ENCODE data around the gene FOXP1. TPM values are rescaled to one million over a fixed set of nuclear protein-coding genes. Genes with fewer than 3 reads are reported as not detected.

The FOXP1 gene
- total and polyA plus RNA-seq, 2 experiments from 2014 or later, result 121 to 132 TPM

- Histone ChIP-seq H3K9me3 (ENCODE audit: low read depth) (no peaks in the 10 kb centered on the region), H3K4me1 (ENCODE audit: low read depth) (peaks cover 27% of the 10 kb centered on the region), H3K27me3 (no peaks in the 10 kb centered on the region), H3K4me3 (no peak overlapping the region), H3K36me3 (no peaks in the 10 kb centered on the region), H3K27ac (no peak overlapping the region)
- TF ChIP-seq, protein P1, sequence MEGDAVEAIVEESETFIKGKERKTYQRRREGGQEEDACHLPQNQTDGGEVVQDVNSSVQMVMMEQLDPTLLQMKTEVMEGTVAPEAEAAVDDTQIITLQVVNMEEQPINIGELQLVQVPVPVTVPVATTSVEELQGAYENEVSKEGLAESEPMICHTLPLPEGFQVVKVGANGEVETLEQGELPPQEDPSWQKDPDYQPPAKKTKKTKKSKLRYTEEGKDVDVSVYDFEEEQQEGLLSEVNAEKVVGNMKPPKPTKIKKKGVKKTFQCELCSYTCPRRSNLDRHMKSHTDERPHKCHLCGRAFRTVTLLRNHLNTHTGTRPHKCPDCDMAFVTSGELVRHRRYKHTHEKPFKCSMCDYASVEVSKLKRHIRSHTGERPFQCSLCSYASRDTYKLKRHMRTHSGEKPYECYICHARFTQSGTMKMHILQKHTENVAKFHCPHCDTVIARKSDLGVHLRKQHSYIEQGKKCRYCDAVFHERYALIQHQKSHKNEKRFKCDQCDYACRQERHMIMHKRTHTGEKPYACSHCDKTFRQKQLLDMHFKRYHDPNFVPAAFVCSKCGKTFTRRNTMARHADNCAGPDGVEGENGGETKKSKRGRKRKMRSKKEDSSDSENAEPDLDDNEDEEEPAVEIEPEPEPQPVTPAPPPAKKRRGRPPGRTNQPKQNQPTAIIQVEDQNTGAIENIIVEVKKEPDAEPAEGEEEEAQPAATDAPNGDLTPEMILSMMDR (IDR thresholded peaks at IDR 0.05; ENCODE audit: low read depth, low read length), result no peak
- DNase-seq (ENCODE audit: low read depth in 1 of 2, low spot score in 1 of 2), result peak in 1 of 2 donors; percentile 23
Observed at GRCh38 chr3:71309342-71309741, 274.2 kb downstream of the FOXP1 start.

GRCh38 chr3:71308836-71309235, 274.7 kb downstream of the FOXP1 start:
- H3K36me3 ChIP-seq, result no peaks in the 10 kb centered on the region
- no peak overlapping the region for H3K27ac ChIP-seq
- no peak for DNase-seq (ENCODE audit: low read depth in 1 of 2, low spot score in 1 of 2)
- H3K4me1 ChIP-seq (ENCODE audit: low read depth), result peaks cover 32% of the 10 kb centered on the region
- TF ChIP-seq, protein P1 (IDR thresholded peaks at IDR 0.05; ENCODE audit: low read depth, low read length), result no peak
- no peak overlapping the region for H3K4me3 ChIP-seq
- H3K9me3 ChIP-seq (ENCODE audit: low read depth), result no peaks in the 10 kb centered on the region
- H3K27me3 ChIP-seq, result no peaks in the 10 kb centered on the region

GRCh38 chr3:71307991-71308697, 275.4 kb downstream of the FOXP1 start:
- Histone ChIP-seq H3K27ac (no peak overlapping the region), H3K4me1 (ENCODE audit: low read depth) (peaks cover 39% of the 10 kb centered on the region), H3K9me3 (ENCODE audit: low read depth) (no peaks in the 10 kb centered on the region), H3K27me3 (no peaks in the 10 kb centered on the region), H3K4me3 (no peak overlapping the region), H3K36me3 (no peaks in the 10 kb centered on the region)
- TF ChIP-seq, protein P1 (IDR thresholded peaks at IDR 0.05; ENCODE audit: low read depth, low read length), result no peak
- peak in 1 of 2 donors; percentile 53 for DNase-seq (ENCODE audit: low read depth in 1 of 2, low spot score in 1 of 2)

DNA sequence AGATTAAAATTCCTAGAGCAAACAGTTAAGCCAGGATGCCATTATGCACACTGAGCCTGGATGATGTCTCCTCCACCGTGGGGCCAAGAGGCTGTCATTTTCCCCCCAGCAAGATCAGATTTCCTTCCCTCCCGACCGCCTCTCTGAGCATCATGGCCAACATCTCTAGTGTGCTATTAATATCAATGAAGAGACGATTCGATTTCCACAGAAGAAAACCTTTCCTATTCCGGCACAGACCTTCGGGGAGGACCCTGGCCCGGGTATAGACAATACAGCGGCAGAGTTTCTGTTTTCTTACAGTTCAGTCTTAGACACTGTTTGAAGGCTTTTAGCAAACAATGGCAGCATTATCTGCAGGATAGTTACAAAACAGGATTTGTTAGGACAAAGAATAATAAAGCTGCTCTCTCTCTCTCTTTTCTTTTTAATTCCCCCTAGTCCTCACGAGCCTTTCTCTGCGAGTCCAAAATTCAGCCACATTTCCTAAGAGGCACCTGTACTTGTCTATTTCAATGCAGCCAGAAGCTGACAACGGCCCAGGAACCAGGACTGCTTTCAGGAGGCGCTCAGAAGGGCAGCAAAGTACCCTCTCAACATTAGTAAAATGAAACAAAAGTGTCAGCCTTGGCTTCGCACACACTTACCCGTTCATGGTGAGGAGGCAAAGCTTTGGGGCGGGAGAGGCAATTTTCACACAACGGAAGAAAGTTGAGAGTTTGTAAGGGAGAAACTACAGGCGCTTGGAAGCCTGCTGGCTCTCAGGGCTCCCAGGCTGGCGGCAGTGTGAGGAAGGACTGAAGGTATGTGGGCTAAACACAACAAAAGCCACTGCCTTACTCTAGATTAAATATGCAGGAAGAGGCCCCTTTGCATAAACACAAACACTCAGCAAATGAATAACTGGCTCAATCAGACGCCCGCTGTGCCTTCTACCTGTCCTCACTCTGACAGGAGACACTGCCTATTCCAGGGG, 278.0 kb downstream of the FOXP1 start:
- TF ChIP-seq, protein P1 (IDR thresholded peaks at IDR 0.05; ENCODE audit: low read depth, low read length), result no peak
- no peaks in the 10 kb centered on the region for H3K36me3 ChIP-seq
- peak; percentile 45 to 79 for DNase-seq (ENCODE audit: low read depth in 1 of 2, low spot score in 1 of 2)
- H3K27me3 ChIP-seq, result no peaks in the 10 kb centered on the region
- peak overlapping the region; percentile 40 for H3K4me3 ChIP-seq
- H3K9me3 ChIP-seq (ENCODE audit: low read depth), result no peaks in the 10 kb centered on the region
- H3K4me1 ChIP-seq (ENCODE audit: low read depth), result peaks cover 63% of the 10 kb centered on the region
- H3K27ac ChIP-seq, result peak overlapping the region; percentile 96

- H3K27ac ChIP-seq, result peak overlapping the region; percentile 96
- H3K27me3 ChIP-seq, result no peaks in the 10 kb centered on the region
- TF ChIP-seq, protein P1 (IDR thresholded peaks at IDR 0.05; ENCODE audit: low read depth, low read length), result peak; percentile 56
- DNase-seq (ENCODE audit: low read depth in 1 of 2, low spot score in 1 of 2), result peak; percentile 58 to 77
- peak overlapping the region; percentile 40 for H3K4me3 ChIP-seq
- peaks cover 68% of the 10 kb centered on the region for H3K4me1 ChIP-seq (ENCODE audit: low read depth)
- H3K9me3 ChIP-seq (ENCODE audit: low read depth), result no peaks in the 10 kb centered on the region
- H3K36me3 ChIP-seq, result no peaks in the 10 kb centered on the region
Observed at GRCh38 chr3:71304684-71305083, 278.8 kb downstream of the FOXP1 start.

Measured in cardiac muscle cell (in vitro differentiated cells and primary cell).